Measurements from ENCODE around the gene TPCN1. TPM values are rescaled to one million over a fixed set of nuclear protein-coding genes. Genes with fewer than 3 reads are reported as not detected.

Gene TPCN1
- total RNA-seq, 1 experiment from 2014 or later, result 43.0 TPM

DNA sequence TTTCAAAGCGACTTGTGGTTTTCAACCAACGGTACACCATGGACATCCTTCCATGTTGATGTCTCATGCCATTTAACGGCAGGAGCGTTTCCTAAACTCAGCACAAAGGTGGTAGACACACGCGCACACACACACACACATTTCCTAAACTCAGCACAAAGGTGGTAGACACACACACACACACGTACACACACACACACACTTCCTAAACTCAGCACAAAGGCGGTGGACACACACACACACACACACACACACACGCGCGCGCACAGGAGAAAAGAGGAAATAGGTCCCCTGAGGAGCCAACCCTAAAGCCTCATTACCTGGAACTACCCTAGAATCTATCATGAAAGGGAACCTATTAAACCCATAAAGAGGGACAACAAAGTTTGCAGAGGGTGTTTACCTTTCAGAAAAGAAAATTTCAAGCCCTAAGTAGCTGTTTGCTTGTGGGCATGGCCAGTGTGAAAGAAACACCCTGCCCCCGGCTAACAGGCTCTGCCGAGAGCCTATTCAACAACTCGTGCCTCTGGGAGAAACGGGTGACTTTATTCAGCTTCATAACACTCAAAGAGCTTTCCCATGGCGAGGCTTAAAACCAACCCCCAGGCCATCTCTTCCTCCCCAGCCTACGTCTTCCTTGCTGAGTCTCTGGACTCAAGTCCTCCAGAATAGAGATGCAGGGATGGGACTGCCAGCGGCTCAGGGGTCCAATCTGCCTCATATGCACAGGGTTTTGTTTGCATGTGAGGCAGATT is 81.8 kb downstream of the TPCN1 start:
- POLR2A ChIA-PET, result interaction anchor here (0.6 to 0.7 kb wide), 2 partner anchors 14 to 80 kb away, joined by 3 to 4 read pairs; no protein-coding TSS in a partner anchor
- CTCF ChIA-PET, result interaction anchor here (0.5 kb wide), 1 partner anchor 9 kb away, joined by 4 read pairs; no protein-coding TSS in a partner anchor
- no peak overlapping the region for H3K27ac Mint-ChIP-seq (ENCODE audit: low read depth, unreplicated experiment)
- no peak for DNase-seq (ENCODE audit: unreplicated experiment)
- H3K4me1 Mint-ChIP-seq (ENCODE audit: insufficient read depth, unreplicated experiment), result peaks cover 13% of the 10 kb centered on the region
- H3K27me3 Mint-ChIP-seq (ENCODE audit: insufficient read depth, unreplicated experiment), result no peaks in the 10 kb centered on the region
- BruUV-seq (replicated peaks), result no TSS peak
- H3K36me3 Mint-ChIP-seq (ENCODE audit: insufficient read depth, unreplicated experiment), result peaks cover 31% of the 10 kb centered on the region
- TF ChIP-seq, protein P1, sequence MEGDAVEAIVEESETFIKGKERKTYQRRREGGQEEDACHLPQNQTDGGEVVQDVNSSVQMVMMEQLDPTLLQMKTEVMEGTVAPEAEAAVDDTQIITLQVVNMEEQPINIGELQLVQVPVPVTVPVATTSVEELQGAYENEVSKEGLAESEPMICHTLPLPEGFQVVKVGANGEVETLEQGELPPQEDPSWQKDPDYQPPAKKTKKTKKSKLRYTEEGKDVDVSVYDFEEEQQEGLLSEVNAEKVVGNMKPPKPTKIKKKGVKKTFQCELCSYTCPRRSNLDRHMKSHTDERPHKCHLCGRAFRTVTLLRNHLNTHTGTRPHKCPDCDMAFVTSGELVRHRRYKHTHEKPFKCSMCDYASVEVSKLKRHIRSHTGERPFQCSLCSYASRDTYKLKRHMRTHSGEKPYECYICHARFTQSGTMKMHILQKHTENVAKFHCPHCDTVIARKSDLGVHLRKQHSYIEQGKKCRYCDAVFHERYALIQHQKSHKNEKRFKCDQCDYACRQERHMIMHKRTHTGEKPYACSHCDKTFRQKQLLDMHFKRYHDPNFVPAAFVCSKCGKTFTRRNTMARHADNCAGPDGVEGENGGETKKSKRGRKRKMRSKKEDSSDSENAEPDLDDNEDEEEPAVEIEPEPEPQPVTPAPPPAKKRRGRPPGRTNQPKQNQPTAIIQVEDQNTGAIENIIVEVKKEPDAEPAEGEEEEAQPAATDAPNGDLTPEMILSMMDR (IDR thresholded peaks at IDR 0.05; ENCODE audit: unreplicated experiment), result no peak
- no peak overlapping the region for H3K4me3 Mint-ChIP-seq (ENCODE audit: unreplicated experiment)
- no peaks in the 10 kb centered on the region for H3K9me3 Mint-ChIP-seq (ENCODE audit: unreplicated experiment)
- intact Hi-C loops (cut with micrococcal nuclease), result no loop called here

DNA sequence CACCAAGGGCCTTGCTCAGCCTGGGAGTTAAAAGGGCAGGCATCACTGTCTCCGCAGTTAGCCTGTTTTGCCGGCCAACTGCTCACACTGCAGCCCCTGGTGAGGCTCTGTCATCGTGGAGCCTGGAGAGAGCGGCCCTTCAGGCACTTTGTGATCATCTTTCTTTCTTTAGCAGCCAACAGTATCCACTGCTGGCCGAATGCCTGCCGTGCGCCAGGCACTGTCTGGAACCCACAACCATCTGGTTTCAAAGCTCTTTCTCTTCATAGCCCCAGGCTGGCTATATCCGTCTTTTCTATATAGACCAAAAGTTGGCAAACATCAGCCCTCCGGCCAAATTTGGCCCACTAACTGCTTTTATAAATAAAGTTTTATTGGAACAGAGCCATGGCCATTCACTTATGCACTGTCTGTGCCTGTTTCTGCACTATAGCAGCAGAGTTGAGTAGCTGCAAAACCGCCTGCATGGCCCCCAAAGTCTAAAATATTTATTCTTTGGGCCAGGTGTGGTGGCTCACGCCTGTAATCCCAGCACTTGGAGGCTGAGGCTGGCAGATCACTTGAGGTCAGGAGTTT is 84.1 kb downstream of the TPCN1 start:
- TF ChIP-seq, protein P1 (IDR thresholded peaks at IDR 0.05; ENCODE audit: unreplicated experiment), result no peak
- no peak overlapping the region for H3K27ac Mint-ChIP-seq (ENCODE audit: low read depth, unreplicated experiment)
- H3K36me3 Mint-ChIP-seq (ENCODE audit: insufficient read depth, unreplicated experiment), result peaks cover 28% of the 10 kb centered on the region
- no TSS peak for BruUV-seq (replicated peaks)
- peaks cover 5% of the 10 kb centered on the region for H3K4me1 Mint-ChIP-seq (ENCODE audit: insufficient read depth, unreplicated experiment)
- DNase-seq (ENCODE audit: unreplicated experiment), result no peak
- intact Hi-C loops (cut with micrococcal nuclease), result no loop called here
- no peak overlapping the region for H3K4me3 Mint-ChIP-seq (ENCODE audit: unreplicated experiment)
- CTCF ChIA-PET, result interaction anchor here (0.6 kb wide), 1 partner anchor 114 kb away, joined by 6 read pairs; no protein-coding TSS in a partner anchor
- no peaks in the 10 kb centered on the region for H3K27me3 Mint-ChIP-seq (ENCODE audit: insufficient read depth, unreplicated experiment)
- no peaks in the 10 kb centered on the region for H3K9me3 Mint-ChIP-seq (ENCODE audit: unreplicated experiment)
- POLR2A ChIA-PET, result no interaction called here

DNA sequence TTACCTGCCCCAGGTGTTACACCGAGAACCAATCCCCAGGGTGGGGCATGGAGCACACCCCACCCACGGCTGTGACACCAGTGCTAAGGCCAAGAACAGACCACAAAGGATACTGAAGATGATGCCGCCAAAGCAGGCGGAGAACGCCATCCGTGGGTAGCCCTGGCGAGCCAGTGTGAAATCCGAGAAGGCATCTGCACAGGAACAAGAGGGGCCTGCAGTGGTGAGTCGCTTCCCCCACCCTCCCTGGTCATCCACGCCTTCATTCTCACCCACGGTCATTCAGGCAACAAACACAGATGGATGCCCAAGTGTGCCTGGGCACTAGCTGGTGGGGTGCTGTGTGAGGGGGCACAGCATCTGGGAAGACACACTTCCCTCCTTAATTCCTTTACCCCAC is 85.1 kb downstream of the TPCN1 start:
- CTCF ChIA-PET, result interaction anchor here (0.5 to 1.2 kb wide), 3 partner anchors 10 to 864 kb away, joined by 3 to 7 read pairs (median 3); no protein-coding TSS in a partner anchor
- Mint-ChIP-seq H3K9me3 (ENCODE audit: unreplicated experiment) (no peaks in the 10 kb centered on the region), H3K4me3 (ENCODE audit: unreplicated experiment) (no peak overlapping the region), H3K27ac (ENCODE audit: low read depth, unreplicated experiment) (no peak overlapping the region), H3K27me3 (ENCODE audit: insufficient read depth, unreplicated experiment) (no peaks in the 10 kb centered on the region), H3K36me3 (ENCODE audit: insufficient read depth, unreplicated experiment) (peaks cover 36% of the 10 kb centered on the region), H3K4me1 (ENCODE audit: insufficient read depth, unreplicated experiment) (peaks cover 5% of the 10 kb centered on the region)
- intact Hi-C loops (cut with micrococcal nuclease), result no loop called here
- POLR2A ChIA-PET, result interaction anchor here (1.1 kb wide), 1 partner anchor 9 kb away, joined by 3 read pairs; no protein-coding TSS in a partner anchor
- no TSS peak for BruUV-seq (replicated peaks)
- TF ChIP-seq, protein P1 (IDR thresholded peaks at IDR 0.05; ENCODE audit: unreplicated experiment), result no peak
- DNase-seq (ENCODE audit: unreplicated experiment), result peak; percentile 18

DNA sequence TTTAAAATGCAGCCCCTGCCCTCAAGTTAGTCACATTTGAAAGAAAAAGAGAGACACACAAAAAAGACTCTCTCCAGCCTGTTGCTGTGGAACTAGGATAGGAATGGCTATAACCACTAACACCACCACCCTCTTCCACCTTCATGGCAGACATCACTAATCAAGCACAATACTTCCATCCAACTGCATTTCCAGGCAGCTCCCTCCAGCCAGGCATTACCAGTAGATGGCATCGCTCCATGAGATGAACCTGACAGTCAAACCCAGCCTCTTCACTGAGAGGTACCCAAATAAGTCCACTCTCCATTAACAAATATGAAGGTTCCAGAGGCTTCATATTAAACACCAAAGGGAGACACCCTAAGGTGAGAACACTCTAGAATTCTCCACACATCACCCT is 89.2 kb downstream of the TPCN1 start:
- TF ChIP-seq, protein P1 (IDR thresholded peaks at IDR 0.05; ENCODE audit: unreplicated experiment), result peak; percentile 18
- no TSS peak for BruUV-seq (replicated peaks)
- H3K4me1 Mint-ChIP-seq (ENCODE audit: insufficient read depth, unreplicated experiment), result peaks cover 5% of the 10 kb centered on the region
- peak; percentile 30 for DNase-seq (ENCODE audit: unreplicated experiment)
- no peaks in the 10 kb centered on the region for H3K9me3 Mint-ChIP-seq (ENCODE audit: unreplicated experiment)
- ChIA-PET POLR2A (interaction anchor here (1.1 to 1.4 kb wide), 2 partner anchors 11 to 19 kb away, joined by 3 to 5 read pairs; no protein-coding TSS in a partner anchor), CTCF (interaction anchor here (0.7 to 1.3 kb wide), 4 partner anchors 84 to 656 kb away, joined by 3 to 5 read pairs (median 4); no protein-coding TSS in a partner anchor)
- peaks cover 42% of the 10 kb centered on the region for H3K36me3 Mint-ChIP-seq (ENCODE audit: insufficient read depth, unreplicated experiment)
- no peaks in the 10 kb centered on the region for H3K27me3 Mint-ChIP-seq (ENCODE audit: insufficient read depth, unreplicated experiment)
- no peak overlapping the region for H3K4me3 Mint-ChIP-seq (ENCODE audit: unreplicated experiment)
- no peak overlapping the region for H3K27ac Mint-ChIP-seq (ENCODE audit: low read depth, unreplicated experiment)
- intact Hi-C loops (cut with micrococcal nuclease), result no loop called here
